ENCODE measurements around the gene ATF7IP.

GRCh38 chr12:14326699-14327098 is 38.8 kb upstream of the ATF7IP start:
- TF ChIP-seq POLR2AphosphoS5 (IDR thresholded peaks at IDR 0.05; ENCODE audit: low read depth, low read length) = no peak
- TF ChIP-seq, protein P1, sequence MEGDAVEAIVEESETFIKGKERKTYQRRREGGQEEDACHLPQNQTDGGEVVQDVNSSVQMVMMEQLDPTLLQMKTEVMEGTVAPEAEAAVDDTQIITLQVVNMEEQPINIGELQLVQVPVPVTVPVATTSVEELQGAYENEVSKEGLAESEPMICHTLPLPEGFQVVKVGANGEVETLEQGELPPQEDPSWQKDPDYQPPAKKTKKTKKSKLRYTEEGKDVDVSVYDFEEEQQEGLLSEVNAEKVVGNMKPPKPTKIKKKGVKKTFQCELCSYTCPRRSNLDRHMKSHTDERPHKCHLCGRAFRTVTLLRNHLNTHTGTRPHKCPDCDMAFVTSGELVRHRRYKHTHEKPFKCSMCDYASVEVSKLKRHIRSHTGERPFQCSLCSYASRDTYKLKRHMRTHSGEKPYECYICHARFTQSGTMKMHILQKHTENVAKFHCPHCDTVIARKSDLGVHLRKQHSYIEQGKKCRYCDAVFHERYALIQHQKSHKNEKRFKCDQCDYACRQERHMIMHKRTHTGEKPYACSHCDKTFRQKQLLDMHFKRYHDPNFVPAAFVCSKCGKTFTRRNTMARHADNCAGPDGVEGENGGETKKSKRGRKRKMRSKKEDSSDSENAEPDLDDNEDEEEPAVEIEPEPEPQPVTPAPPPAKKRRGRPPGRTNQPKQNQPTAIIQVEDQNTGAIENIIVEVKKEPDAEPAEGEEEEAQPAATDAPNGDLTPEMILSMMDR (IDR thresholded peaks at IDR 0.05) = no peak
